EH (cell line): ENCODE measurements around the gene C9orf40.

Experiments used
- DNase-seq: peaks from one replicate; pipeline ENCODE4 v3.0.0-alpha.2; 2015; ENCODE audit warnings: low read depth

C9orf40 gene

GRCh38 chr9:74952201-74953151 lies at the start of gene C9orf40:
Gene C9orf40 (minus strand): TSS chr9:74952912. CDS start chr9:74952611, 301 bp downstream.
- peak; percentile 87 for DNase-seq

DNA sequence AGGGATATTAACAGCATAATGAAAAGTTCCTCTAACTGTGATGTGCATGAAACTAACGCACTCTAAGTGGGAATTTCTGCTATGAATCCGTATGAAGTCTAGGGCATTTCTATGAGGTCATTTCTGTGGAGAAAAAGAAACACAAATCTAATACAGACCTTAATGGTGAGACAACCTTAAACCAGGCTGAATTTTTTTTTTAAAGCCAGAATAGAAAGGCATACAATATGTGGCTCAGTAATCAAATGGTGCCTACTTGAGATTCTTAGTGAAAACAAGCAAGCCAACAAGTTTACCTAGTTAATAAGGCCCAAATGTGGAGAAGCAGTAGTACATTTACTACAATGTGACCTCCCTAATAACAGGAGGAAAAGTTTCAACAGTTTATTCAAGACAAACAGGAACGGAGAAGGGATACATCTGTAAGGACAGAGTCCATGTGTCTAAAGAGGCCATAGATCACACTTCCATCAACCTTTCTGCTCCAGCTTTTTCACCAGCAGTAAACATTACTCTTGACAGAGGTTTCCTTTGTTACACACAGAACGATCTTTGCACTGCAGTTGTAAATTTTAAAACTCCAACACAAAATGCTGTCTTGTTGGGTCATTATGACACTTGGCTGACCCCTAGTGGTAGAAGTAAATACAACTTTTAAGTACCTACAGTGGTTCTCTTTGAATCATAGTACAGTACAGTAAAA lies 49.2 kb upstream of the C9orf40 start:
- peak; percentile 83 for DNase-seq

- no peak for DNase-seq
Measured at GRCh38 chr9:75000835-75001234, 48.1 kb upstream of the C9orf40 start.

DNA sequence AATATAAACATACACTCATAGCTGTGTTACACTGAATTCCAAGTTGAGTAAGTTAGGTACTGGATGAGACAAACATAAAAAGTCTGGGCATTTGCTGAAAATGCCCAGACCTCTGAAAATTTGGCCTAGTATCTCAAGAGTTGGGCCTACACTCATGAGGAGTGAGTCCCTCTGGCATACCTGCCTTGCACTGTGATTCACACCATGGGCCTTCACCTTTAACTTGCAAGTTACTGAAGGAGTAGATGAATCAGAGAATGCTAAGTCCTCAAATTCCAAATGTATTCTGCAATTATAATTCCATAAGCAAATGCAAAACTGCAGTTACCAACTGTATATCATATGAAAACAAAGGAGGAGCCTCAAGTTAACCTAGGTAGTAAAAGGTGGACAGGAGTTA lies 32.3 kb upstream of the C9orf40 start:
- DNase-seq = no peak

DNA sequence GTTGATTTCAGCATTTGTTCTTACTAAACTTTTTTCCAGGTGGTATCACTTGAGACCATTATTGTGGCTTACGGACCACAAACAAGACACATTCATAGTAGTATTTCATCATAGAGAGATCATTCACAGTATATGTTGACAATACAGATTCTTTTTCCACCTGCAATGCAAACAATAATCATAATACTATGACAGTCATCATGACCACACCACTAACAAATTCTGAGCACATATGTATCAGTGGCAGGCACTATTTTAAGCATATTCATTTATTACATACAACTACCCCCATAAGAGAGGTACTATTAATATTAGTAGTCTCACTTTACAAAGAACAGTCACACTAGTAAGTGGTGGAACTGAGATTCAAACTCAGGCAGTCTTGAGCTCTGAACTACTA lies 31.0 kb upstream of the C9orf40 start:
- DNase-seq = no peak

GRCh38 chr9:74979844-74980243 lies 27.1 kb upstream of the C9orf40 start:
- DNase-seq = no peak

- DNase-seq = no peak
Measured at GRCh38 chr9:74977287-74977686, 24.6 kb upstream of the C9orf40 start.

- no peak for DNase-seq
Measured at GRCh38 chr9:74975538-74975937, 22.8 kb upstream of the C9orf40 start.

- no peak for DNase-seq
Measured at GRCh38 chr9:74974558-74974957, 21.8 kb upstream of the C9orf40 start.

GRCh38 chr9:74973714-74974113 lies 21.0 kb upstream of the C9orf40 start:
- no peak for DNase-seq

GRCh38 chr9:74963056-74963455 lies 10.3 kb upstream of the C9orf40 start:
- no peak for DNase-seq

- no peak for DNase-seq
Measured at GRCh38 chr9:74961496-74961895, 8.8 kb upstream of the C9orf40 start.

DNA sequence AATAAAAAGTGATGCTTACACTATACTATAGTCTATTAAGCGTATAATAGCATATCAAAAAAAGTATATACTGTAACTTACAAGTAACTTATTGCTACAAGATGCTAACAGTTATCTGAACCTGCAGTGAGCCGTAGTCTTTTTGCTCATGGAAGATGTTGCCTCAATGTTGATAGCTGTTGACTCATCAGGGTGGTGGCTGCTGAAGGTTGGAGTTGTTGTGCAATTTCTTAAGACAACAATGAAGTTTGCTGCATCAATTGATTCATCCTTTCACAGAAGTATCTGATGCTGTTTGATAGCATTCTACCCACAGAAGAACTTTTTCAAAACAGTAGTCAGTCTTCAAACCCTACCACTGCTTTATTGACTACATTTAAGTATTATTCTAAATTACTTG lies 7.8 kb upstream of the C9orf40 start:
- DNase-seq = peak; percentile 72

GRCh38 chr9:74958587-74958986 lies 5.9 kb upstream of the C9orf40 start:
- DNase-seq = no peak

DNA sequence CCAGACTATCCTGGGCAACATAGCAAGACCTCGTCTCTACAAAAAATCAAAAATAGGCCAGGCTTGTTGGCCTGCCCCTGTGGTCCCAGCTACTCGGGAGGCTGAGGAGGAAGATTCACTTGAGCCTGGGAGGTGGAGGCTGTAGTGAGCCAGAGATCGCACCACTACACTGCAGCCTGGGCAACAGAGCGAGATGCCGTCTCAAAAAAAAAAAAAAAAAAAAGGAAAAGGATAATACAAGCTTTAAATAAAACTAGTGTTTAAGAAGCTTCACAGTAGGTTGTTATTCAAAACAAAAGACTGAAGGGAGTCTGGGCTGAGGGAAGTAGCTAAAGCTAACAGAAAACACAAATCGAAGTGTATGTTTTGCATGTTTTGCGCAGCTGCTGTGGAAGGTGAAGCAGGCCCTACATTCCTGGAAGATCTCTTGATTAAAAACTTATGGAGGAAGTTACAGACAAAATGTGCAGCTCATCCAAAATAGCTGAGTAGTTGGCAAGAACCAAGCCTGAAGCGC lies 581 bp upstream of the C9orf40 start:
- peak; percentile 68 for DNase-seq

GRCh38 chr9:74951725-74952151 lies 974 bp downstream of the C9orf40 start:
- peak; percentile 50 for DNase-seq

GRCh38 chr9:74951107-74951720 lies 1.5 kb downstream of the C9orf40 start:
- no peak for DNase-seq

- DNase-seq = peak; percentile 56
Measured at GRCh38 chr9:74949859-74950855, 2.6 kb downstream of the C9orf40 start.

DNA sequence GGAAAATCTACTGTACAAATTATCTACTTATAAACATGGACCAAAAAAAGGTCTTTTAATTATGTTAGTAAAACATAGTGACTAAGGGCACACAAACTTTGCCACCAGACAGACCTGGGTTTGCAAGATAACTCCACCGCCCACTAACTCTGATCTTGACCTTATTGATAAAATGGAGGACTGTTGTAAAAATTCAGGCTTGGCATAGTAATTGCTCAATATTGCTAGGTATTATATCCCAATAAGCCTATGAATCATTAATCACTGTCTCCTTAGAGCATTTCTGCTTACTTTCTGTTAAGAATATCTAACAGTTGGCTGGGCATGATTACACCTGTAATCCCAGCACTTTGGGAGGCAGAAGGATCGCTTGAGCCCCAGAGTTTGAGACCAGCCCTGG lies 3.8 kb downstream of the C9orf40 start:
- no peak for DNase-seq

- DNase-seq = no peak
Measured at GRCh38 chr9:74946686-74947085, 6.0 kb downstream of the C9orf40 start.

- DNase-seq = peak; percentile 26
Measured at GRCh38 chr9:74942801-74943200, 9.9 kb downstream of the C9orf40 start.
